IMR-90 (cell line): ENCODE measurements around the gene NAT14. TPM values are rescaled to one million over a fixed set of nuclear protein-coding genes. Genes with fewer than 3 reads are reported as not detected.

Experiments
- ATAC-seq: fragments of 200-7000 bp; cut with Tn5 transposase; 2 replicates; pipeline ENCODE4 v1.9.1; 2020; ENCODE audit warnings: low read depth, mild to moderate bottlenecking, moderate library complexity
- BruUV-seq: library from RNA; stranded (reverse); fragments of 400-500 nt; replicated peaks from 2 replicates; lab custom pipeline; 2021; lab: Mats Ljungman, UMichigan
- CTCF ChIA-PET: fragments of 300-600 bp; formaldehyde crosslinking; extraction: SDS; loops from one replicate; lab custom pipeline; 2021; ENCODE audit warnings: antibody characterized with exemption; lab: Yijun Ruan, JAX
- POLR2A ChIA-PET: fragments of 300-600 bp; sonication (Branson Sonifier 250); formaldehyde crosslinking; loops from one replicate; lab custom pipeline; 2022; ENCODE audit warnings: antibody characterized with exemption; ENCODE audit not compliant: unreplicated experiment; lab: Charles Lee
- DNase-seq: peaks from one replicate; pipeline ENCODE4 v3.0.0; 2013
- H2AFZ ChIP-seq: replicated peaks from 2 replicates; pipeline ENCODE3; 2013; ENCODE audit warnings: low read length, mild to moderate bottlenecking; ENCODE audit not compliant: poor library complexity
- H2AK5ac ChIP-seq: 2 replicates; pipeline ENCODE4 v1.6.1; 2013; ENCODE audit warnings: low read depth, low read length, inconsistent platforms
- H2AK9ac ChIP-seq: replicated peaks from 2 replicates; pipeline ENCODE3; 2013; ENCODE audit warnings: mild to moderate bottlenecking, low read depth, low read length, moderate library complexity; ENCODE audit not compliant: poor library complexity
- H2BK120ac ChIP-seq: 2 replicates; pipeline ENCODE4 v1.6.1; 2013; ENCODE audit warnings: low read depth, low read length, inconsistent platforms
- H2BK15ac ChIP-seq: 3 replicates; pipeline ENCODE4 v1.6.1; 2013; ENCODE audit warnings: low read depth, low read length, inconsistent platforms
- H2BK20ac ChIP-seq: 2 replicates; pipeline ENCODE4 v1.6.1; 2013; ENCODE audit warnings: low read depth, mild to moderate bottlenecking, inconsistent platforms, low read length, moderate library complexity
- H2BK5ac ChIP-seq: 2 replicates; pipeline ENCODE4 v1.6.1; 2013; ENCODE audit warnings: mild to moderate bottlenecking, low read depth, low read length, inconsistent platforms; ENCODE audit not compliant: poor library complexity, severe bottlenecking
- H3K14ac ChIP-seq: replicated peaks from 2 replicates; pipeline ENCODE4 v1.6.1; 2013; ENCODE audit warnings: low read depth, low read length, inconsistent platforms
- H3K18ac ChIP-seq: 2 replicates; pipeline ENCODE4 v1.6.1; 2013; ENCODE audit warnings: low read depth, low read length, control low read depth
- H3K23ac ChIP-seq: 2 replicates; pipeline ENCODE4 v1.6.1; 2013; ENCODE audit warnings: low read depth, low read length, inconsistent platforms
- H3K27ac ChIP-seq: 2 replicates; pipeline ENCODE4 v1.5.1; 2013; ENCODE audit warnings: mild to moderate bottlenecking, control low read depth, low read length; ENCODE audit not compliant: insufficient read depth
- H3K27me3 ChIP-seq: 2 replicates; pipeline ENCODE4 v1.6.1; 2013; ENCODE audit warnings: low read length; ENCODE audit not compliant: control insufficient read depth, insufficient read depth
- H3K36me3 ChIP-seq: 2 replicates; pipeline ENCODE4 v1.6.1; 2013; ENCODE audit warnings: low read length, mixed read lengths; ENCODE audit not compliant: control insufficient read depth, insufficient read depth
- H3K4ac ChIP-seq: 2 replicates; pipeline ENCODE4 v1.6.1; 2013; ENCODE audit warnings: low read depth, low read length, inconsistent platforms
- H3K4me1 ChIP-seq: 2 replicates; pipeline ENCODE4 v1.6.1; 2013; ENCODE audit warnings: low read length, mixed read lengths; ENCODE audit not compliant: control insufficient read depth, insufficient read depth
- H3K4me2 ChIP-seq: 2 replicates; pipeline ENCODE4 v1.6.1; 2013; ENCODE audit warnings: low read depth, mild to moderate bottlenecking, control low read depth, low read length, moderate library complexity
- H3K4me3 ChIP-seq: 2 replicates; pipeline ENCODE4 v1.5.1; 2013; ENCODE audit warnings: low read depth, mild to moderate bottlenecking, control low read depth, low read length, moderate library complexity; ENCODE audit not compliant: insufficient read depth
- H3K56ac ChIP-seq: 2 replicates; pipeline ENCODE4 v1.6.1; 2013; ENCODE audit warnings: low read length, inconsistent platforms; ENCODE audit not compliant: insufficient read depth; ENCODE audit errors: extremely low read depth
- H3K79me1 ChIP-seq, 2 experiments: 2 replicates each; pipeline ENCODE4 v1.6.1; 2013; ENCODE audit warnings: low read length in 2 of 2, inconsistent platforms in 1 of 2, low read depth in 1 of 2
- H3K9ac ChIP-seq: 2 replicates; pipeline ENCODE4 v1.6.1; 2013; ENCODE audit warnings: low read depth, low read length, control low read depth
- H3K9me1 ChIP-seq: 2 replicates; pipeline ENCODE4 v1.6.1; 2013; ENCODE audit warnings: low read length, inconsistent platforms; ENCODE audit not compliant: insufficient read depth
- H3K9me3 ChIP-seq: 2 replicates; pipeline ENCODE4 v1.6.1; 2013; ENCODE audit warnings: low read length; ENCODE audit not compliant: control insufficient read depth, insufficient read depth
- H4K20me1 ChIP-seq: 2 replicates; pipeline ENCODE4 v1.6.1; 2013; ENCODE audit warnings: low read length, inconsistent platforms; ENCODE audit not compliant: insufficient read depth
- H4K5ac ChIP-seq: 2 replicates; pipeline ENCODE4 v1.6.1; 2013; ENCODE audit warnings: mild to moderate bottlenecking, low read depth, low read length, control low read depth
- H4K8ac ChIP-seq, 2 experiments: 2 replicates each; pipeline ENCODE4 v1.6.1; 2013; ENCODE audit warnings: low read depth in 2 of 2, low read length in 2 of 2, control low read depth in 1 of 2, inconsistent platforms in 1 of 2
- H4K91ac ChIP-seq: 2 replicates; pipeline ENCODE4 v1.6.1; 2013; ENCODE audit warnings: low read depth, low read length, inconsistent platforms; ENCODE audit not compliant: insufficient read depth
- BHLHE40 ChIP-seq: fragments of 150-350 bp; IDR thresholded peaks from 2 replicates; pipeline ENCODE4 v1.6.1; 2016; ENCODE audit warnings: mild to moderate bottlenecking, low read depth, low read length
- CEBPB ChIP-seq: IDR thresholded peaks from 2 replicates; pipeline ENCODE4 v1.6.1; 2012; ENCODE audit warnings: low read depth, low read length, improper control_type of control experiment
- CHD1 ChIP-seq: IDR thresholded peaks from 2 replicates; pipeline ENCODE4 v1.6.1; 2012; ENCODE audit warnings: low read depth, low read length, improper control_type of control experiment
- CTCF ChIP-seq: conservative IDR thresholded peaks from 2 replicates; pipeline ENCODE4 v1.5.1; 2012; ENCODE audit warnings: mild to moderate bottlenecking, low read depth, low read length, improper control_type of control experiment
- ELK1 ChIP-seq: fragments of 150-350 bp; IDR thresholded peaks from 2 replicates; pipeline ENCODE4 v1.6.1; 2016; ENCODE audit warnings: low read depth, mild to moderate bottlenecking, low read length, moderate library complexity, borderline replicate concordance
- FOS ChIP-seq: fragments of 150-350 bp; IDR thresholded peaks from 2 replicates; pipeline ENCODE4 v1.6.1; 2016; ENCODE audit warnings: low read depth, low read length
- MAZ ChIP-seq: IDR thresholded peaks from 2 replicates; pipeline ENCODE4 v1.6.1; 2012; ENCODE audit warnings: low read depth, mild to moderate bottlenecking, low read length, improper control_type of control experiment, moderate library complexity, borderline replicate concordance
- NFE2L2 ChIP-seq: fragments of 150-350 bp; IDR thresholded peaks from 2 replicates; pipeline ENCODE4 v1.6.1; 2016; ENCODE audit warnings: low read depth, mild to moderate bottlenecking, low read length
- POLR2A ChIP-seq: IDR thresholded peaks from 2 replicates; pipeline ENCODE4 v1.6.1; 2012; ENCODE audit warnings: mild to moderate bottlenecking, low read depth, low read length
- RAD21 ChIP-seq: IDR thresholded peaks from 2 replicates; pipeline ENCODE4 v1.6.1; 2012; ENCODE audit warnings: low read length, improper control_type of control experiment
- RCOR1 ChIP-seq: IDR thresholded peaks from 2 replicates; pipeline ENCODE4 v1.6.1; 2012; ENCODE audit warnings: mild to moderate bottlenecking, low read length, improper control_type of control experiment; ENCODE audit not compliant: insufficient replicate concordance
- RFX5 ChIP-seq: IDR thresholded peaks from 2 replicates; pipeline ENCODE4 v1.8.0; 2012; ENCODE audit warnings: low read depth, mild to moderate bottlenecking, low read length, moderate library complexity
- SMC3 ChIP-seq: fragments of 150-350 bp; IDR thresholded peaks from 2 replicates; pipeline ENCODE4 v1.6.1; 2016; ENCODE audit warnings: low read depth, mild to moderate bottlenecking, antibody characterized with exemption, low read length, moderate library complexity
- USF2 ChIP-seq: fragments of 150-350 bp; IDR thresholded peaks from 2 replicates; pipeline ENCODE4 v1.6.1; 2017; ENCODE audit warnings: mild to moderate bottlenecking, antibody characterized with exemption, low read length, low read depth
- WGBS, 2 experiments: methylation state at CpG; one replicate each; pipeline versions ENCODE4 v1.1.5 to v1.1.7; 2013; ENCODE audit warnings: missing lambda C conversion rate in 2 of 2; ENCODE audit not compliant: insufficient read length in 1 of 2; ENCODE audit errors: extremely low coverage in 2 of 2; 5-methylcytosine and 5-hydroxymethylcytosine counted together
- dilution Hi-C: fragments of 300-500 bp; cut with HindIII; formaldehyde crosslinking; loops from one replicate; pipeline ENCODE4 v1.14.3; 2018; ENCODE audit warnings: low sequenced_read_pairs; ENCODE audit not compliant: unreplicated experiment
- in situ Hi-C: fragments of 300-500 bp; cut with MboI; formaldehyde crosslinking; loops from 3 replicates; pipeline ENCODE4 v1.14.3; 2019; ENCODE audit warnings: low sequenced_read_pairs, inconsistent platforms, mixed read lengths
- intact Hi-C: fragments of 100-400 bp; cut with micrococcal nuclease; formaldehyde crosslinking; loops from 2 replicates; pipeline ENCODE4 v1.10.0; 2022
- polyA plus RNA-seq, 3 experiments: library from polyadenylated mRNA; depleted of rRNA; stranded (reverse); fragments of >200 nt; gene quantifications; 2 replicates each; pipeline ENCODE4 v1.2.3, GENCODE V29; 2012; ENCODE audit warnings: low replicate concordance in 1 of 3
- total RNA-seq: library from RNA; depleted of rRNA; stranded (reverse); fragments of >200 nt; gene quantifications from 2 replicates; pipeline ENCODE4 v1.2.3, GENCODE V29; 2012

The NAT14 gene
- total and polyA plus RNA-seq, 2 of the 4 experiments (the other 2 are of a cell fraction): 4.3 to 41.2 TPM

DNA sequence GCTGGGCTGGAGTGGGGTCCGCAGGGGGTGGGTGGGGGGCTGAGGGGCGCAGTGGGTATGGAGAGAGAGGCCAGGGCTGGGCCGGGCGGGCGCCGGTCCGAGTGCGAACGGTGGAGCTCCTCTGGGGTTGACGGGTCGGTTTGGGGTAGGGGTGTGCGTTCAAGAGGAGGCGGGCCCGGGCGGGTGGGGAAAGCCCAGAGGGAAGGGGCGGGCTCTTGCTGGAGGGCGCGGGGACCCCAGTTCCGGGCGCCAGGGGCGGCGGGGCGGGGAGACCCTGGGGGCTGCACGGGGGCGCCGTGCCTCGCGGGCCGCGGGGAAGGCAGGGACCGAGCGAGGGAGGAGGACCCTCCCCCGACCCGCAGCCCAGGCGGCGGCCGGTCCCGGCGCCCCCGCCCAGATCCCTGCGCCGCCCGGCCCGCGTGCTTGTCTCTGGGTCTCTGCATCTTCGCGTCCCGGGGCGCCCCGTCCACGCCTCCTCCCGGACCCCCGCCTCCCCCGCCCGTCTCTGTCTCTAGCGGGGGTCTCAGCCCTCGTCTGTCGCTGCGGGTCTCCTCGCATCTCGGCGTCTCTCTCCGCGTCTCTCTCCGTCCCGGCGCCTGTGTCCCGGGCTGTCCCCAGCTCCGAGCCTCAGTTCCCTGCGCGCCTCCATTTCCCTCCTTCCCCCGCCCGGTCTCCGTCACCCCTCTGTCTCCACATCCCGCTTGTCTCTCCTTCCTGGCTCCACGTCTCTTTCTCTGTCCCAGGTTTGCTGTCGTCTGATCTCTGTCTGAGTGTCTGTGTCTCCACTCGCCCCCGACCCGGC lies 33.6 kb upstream of the NAT14 start:
- dilution Hi-C loops (no loop called here), intact Hi-C loops (no loop called here), in situ Hi-C loops (no loop called here)
- Histone ChIP-seq H3K9me1 (peaks cover 2% of the 10 kb centered on the region; the same call in 1 of the 2 replicates), H4K5ac (no peak overlapping the region), H2BK15ac (no peak overlapping the region), H3K79me1 (no peaks in the 10 kb centered on the region; a peak in 1 of 4 replicates), H3K23ac (no peak overlapping the region), H3K4ac (no peak overlapping the region), H2BK120ac (no peak overlapping the region), H4K20me1 (peaks cover 26% of the 10 kb centered on the region), H3K4me1 (peaks cover 2% of the 10 kb centered on the region; the same call in 1 of the 2 replicates), H3K27ac (no peak overlapping the region), H3K36me3 (no peaks in the 10 kb centered on the region; the same call in 1 of the 2 replicates), H3K4me2 (peak overlapping the region; percentile 67), H3K56ac (no peak overlapping the region), H3K9ac (no peak overlapping the region), H3K4me3 (peak overlapping the region; percentile 9), H2BK20ac (no peak overlapping the region), H2AFZ (peak overlapping the region; percentile 61), H3K27me3 (peaks cover 36% of the 10 kb centered on the region), H2BK5ac (no peak overlapping the region), H4K8ac (no peak overlapping the region), H2AK9ac (no peak overlapping the region), H2AK5ac (no peak overlapping the region), H3K14ac (no peak overlapping the region), H3K9me3 (no peaks in the 10 kb centered on the region), H3K18ac (no peak overlapping the region), H4K91ac (no peak overlapping the region)
- 1% methylated on average over 33 of the region's 80 CpGs; no CpG with 5 or more reads in 1 of the 2 experiments for WGBS, 2 experiments
- no TSS peak for BruUV-seq
- ChIA-PET POLR2A (no interaction called here), CTCF (interaction anchor here (0.6 kb wide), 1 partner anchor 16 kb away, joined by 3 read pairs; no protein-coding TSS in a partner anchor)
- DNase-seq: no peak
- ATAC-seq: 0 out of 2 replicates have a peak, but pooled peaks have one; percentile 21
- TF ChIP-seq RCOR1 (no peak), SMC3 (no peak), CHD1 (no peak), NFE2L2 (no peak), BHLHE40 (no peak), POLR2A (no peak), CTCF (no peak), ELK1 (no peak), MAZ (no peak), RFX5 (no peak), RAD21 (no peak), FOS (no peak), CEBPB (no peak), USF2 (no peak)
